Measurements from ENCODE around the gene KRT2. TPM values are rescaled to one million over a fixed set of nuclear protein-coding genes. Genes with fewer than 3 reads are reported as not detected.

The KRT2 gene
- total and polyA plus RNA-seq, 9 of the 15 experiments (the other 6 are each of a cell fraction or from before 2014, with no cell fraction given): 0.03 to 0.69 (median 0.07) TPM; not detected in 2

DNA sequence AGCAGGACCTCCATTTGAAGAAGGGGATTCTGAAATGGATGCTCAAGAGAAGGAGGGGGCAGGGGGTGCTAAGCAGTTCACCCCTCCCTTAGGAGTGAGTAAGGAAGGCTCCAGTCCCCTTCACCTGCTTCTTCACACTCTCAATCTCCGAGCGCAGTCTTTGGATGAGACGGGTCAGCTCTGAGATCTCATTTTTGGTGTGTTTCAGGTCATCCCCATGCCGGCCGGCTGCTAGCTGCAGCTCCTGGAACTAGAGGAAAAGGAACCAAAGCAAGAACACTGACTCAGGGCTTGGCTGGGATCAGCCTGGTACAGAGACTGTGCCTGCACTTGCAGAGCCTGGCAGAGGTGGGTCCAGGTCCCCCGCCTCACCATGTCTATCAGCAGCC lies 40.9 kb downstream of the KRT2 start:
- BruUV-seq (replicated peaks): no TSS peak
- Histone ChIP-seq H3K36me3 (ENCODE audit: control insufficient read depth, insufficient read depth, low read length) (no peaks in the 10 kb centered on the region), H3K9ac (ENCODE audit: insufficient read depth in 1 of 2, low read depth in 2 of 2, low read length in 2 of 2) (no peak overlapping the region), H2AFZ (ENCODE audit: low read depth, low read length) (no peak overlapping the region), H3K79me2 (ENCODE audit: control insufficient read depth, insufficient read depth, low read length) (no peaks in the 10 kb centered on the region), H3K4me1 (replicated peaks in 1 of 2; ENCODE audit: control insufficient read depth in 2 of 2, insufficient read depth in 2 of 2, low read length in 2 of 2) (peaks cover 0 to 7% of the 10 kb centered on the region in 2 experiments; a peak in 3 of 5 replicates), H4K20me1 (replicated peaks; ENCODE audit: control insufficient read depth, insufficient read depth, low read length) (0 out of 2 replicates have a peak, but pooled peaks cover 2% of the 10 kb centered on the region), H3K9me1 (ENCODE audit: control insufficient read depth, insufficient read depth, low read length) (no peaks in the 10 kb centered on the region), H3K4me3 (no peak overlapping the region), H3K9me3 (replicated peaks; ENCODE audit: control insufficient read depth, insufficient read depth, low read depth, low read length) (no peaks in the 10 kb centered on the region), H3K27me3 (ENCODE audit: control insufficient read depth in 2 of 2, insufficient read depth in 2 of 2, low read length in 2 of 2) (peaks cover 2 to 29% of the 10 kb centered on the region in 2 experiments; a peak in 3 of 5 replicates), H3K27ac (ENCODE audit: extremely low read depth, low read depth, low read length) (no peak overlapping the region), H3K4me2 (ENCODE audit: insufficient read depth, low read length) (no peak overlapping the region)
- ChIA-PET CTCF (ENCODE audit: low intra/inter-chr PET ratio) (no interaction called here), POLR2A (interaction anchor here (0.9 kb wide), 1 partner anchor 23 kb away, joined by 5 read pairs; no protein-coding TSS in a partner anchor)
- intact Hi-C loops (cut with micrococcal nuclease) (no loop called here), in situ Hi-C loops (cut with MboI) (no loop called here)
- FAIRE-seq: no peak
- ATAC-seq: no peak
- no peak for TF ChIP-seq AFF4 (CRISPR knock-in tag; IDR thresholded peaks at IDR 0.05)
- TF ChIP-seq, protein P1, sequence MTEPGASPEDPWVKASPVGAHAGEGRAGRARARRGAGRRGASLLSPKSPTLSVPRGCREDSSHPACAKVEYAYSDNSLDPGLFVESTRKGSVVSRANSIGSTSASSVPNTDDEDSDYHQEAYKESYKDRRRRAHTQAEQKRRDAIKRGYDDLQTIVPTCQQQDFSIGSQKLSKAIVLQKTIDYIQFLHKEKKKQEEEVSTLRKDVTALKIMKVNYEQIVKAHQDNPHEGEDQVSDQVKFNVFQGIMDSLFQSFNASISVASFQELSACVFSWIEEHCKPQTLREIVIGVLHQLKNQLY (CRISPR knock-in tag; conservative IDR thresholded peaks at IDR 0.05): no peak
- no peak for TF ChIP-seq ZFP30 (CRISPR knock-in tag; IDR thresholded peaks at IDR 0.05; ENCODE audit: borderline replicate concordance)
- TF ChIP-seq, protein P2, sequence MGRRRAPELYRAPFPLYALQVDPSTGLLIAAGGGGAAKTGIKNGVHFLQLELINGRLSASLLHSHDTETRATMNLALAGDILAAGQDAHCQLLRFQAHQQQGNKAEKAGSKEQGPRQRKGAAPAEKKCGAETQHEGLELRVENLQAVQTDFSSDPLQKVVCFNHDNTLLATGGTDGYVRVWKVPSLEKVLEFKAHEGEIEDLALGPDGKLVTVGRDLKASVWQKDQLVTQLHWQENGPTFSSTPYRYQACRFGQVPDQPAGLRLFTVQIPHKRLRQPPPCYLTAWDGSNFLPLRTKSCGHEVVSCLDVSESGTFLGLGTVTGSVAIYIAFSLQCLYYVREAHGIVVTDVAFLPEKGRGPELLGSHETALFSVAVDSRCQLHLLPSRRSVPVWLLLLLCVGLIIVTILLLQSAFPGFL (CRISPR knock-in tag; IDR thresholded peaks at IDR 0.05): no peak
- TF ChIP-seq TCFL5 (CRISPR knock-in tag; conservative IDR thresholded peaks at IDR 0.05): no peak
- TF ChIP-seq KDM2B (CRISPR knock-in tag; IDR thresholded peaks at IDR 0.05): no peak
- no peak for TF ChIP-seq CHD2 (IDR thresholded peaks at IDR 0.05; ENCODE audit: low read depth, low read length)
- no peak for TF ChIP-seq ZBTB5 (IDR thresholded peaks at IDR 0.05)
- no peak for TF ChIP-seq LEF1 (IDR thresholded peaks at IDR 0.05)
- no peak for TF ChIP-seq IFI16 (CRISPR knock-in tag; IDR thresholded peaks at IDR 0.05)
- 36% methylated on average over 6 of the region's 6 CpGs for WGBS (ENCODE audit: insufficient coverage, low coverage, missing lambda C conversion rate)
- DNase-seq (ENCODE audit: extremely low read depth in 1 of 4, low spot score in 3 of 4): no peak

Measured in K562 (cell line).